Esophagus muscularis mucosa (tissue), 3 donors: Measurements from ENCODE around the gene ZNF770.

Source experiments
- POLR2A ChIP-seq: fragments of 450-650 bp; IDR thresholded peaks from one replicate; pipeline ENCODE4 v1.6.1; 2017; ENCODE audit warnings: antibody characterized with exemption, moderate library complexity, mild to moderate bottlenecking, low read depth
- POLR2AphosphoS5 ChIP-seq, 2 donors: sonication (generic); formaldehyde crosslinking; IDR thresholded peaks; one replicate each; pipeline ENCODE4 v1.6.1; 2017; ENCODE audit warnings: antibody characterized with exemption in 2 of 2
- TF ChIP-seq, protein P1 (sequence below), 3 experiments: fragments of 200-600 bp in 2 of 3; fragments of 450-650 bp in 1 of 3; sonication (generic) in 2 of 3; IDR thresholded peaks; one replicate each; pipeline ENCODE4 v1.5.1; 2017 to 2019; ENCODE audit warnings: antibody characterized with exemption in 3 of 3, mild to moderate bottlenecking in 2 of 3, moderate library complexity in 1 of 3

DNA sequence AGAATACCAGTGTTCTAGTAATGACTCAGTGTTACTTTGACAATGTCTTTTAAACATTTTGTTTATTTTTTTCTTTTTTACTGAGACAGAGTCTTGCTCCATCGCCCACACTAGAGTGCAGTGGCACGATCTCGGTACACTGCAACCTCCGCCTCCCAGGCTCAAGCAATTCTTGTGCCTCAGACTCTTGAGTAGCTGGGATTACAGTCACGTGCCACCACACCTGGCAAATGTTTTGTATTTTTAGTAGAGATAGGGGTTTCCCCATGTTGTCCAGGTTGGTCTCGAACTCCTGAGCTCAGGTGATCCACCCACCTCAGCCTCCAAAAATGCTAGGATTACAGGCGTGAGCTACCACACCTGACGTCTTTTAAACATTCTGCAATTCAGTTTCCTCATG lies 34.2 kb downstream of the ZNF770 start:
- TF ChIP-seq, protein P1, sequence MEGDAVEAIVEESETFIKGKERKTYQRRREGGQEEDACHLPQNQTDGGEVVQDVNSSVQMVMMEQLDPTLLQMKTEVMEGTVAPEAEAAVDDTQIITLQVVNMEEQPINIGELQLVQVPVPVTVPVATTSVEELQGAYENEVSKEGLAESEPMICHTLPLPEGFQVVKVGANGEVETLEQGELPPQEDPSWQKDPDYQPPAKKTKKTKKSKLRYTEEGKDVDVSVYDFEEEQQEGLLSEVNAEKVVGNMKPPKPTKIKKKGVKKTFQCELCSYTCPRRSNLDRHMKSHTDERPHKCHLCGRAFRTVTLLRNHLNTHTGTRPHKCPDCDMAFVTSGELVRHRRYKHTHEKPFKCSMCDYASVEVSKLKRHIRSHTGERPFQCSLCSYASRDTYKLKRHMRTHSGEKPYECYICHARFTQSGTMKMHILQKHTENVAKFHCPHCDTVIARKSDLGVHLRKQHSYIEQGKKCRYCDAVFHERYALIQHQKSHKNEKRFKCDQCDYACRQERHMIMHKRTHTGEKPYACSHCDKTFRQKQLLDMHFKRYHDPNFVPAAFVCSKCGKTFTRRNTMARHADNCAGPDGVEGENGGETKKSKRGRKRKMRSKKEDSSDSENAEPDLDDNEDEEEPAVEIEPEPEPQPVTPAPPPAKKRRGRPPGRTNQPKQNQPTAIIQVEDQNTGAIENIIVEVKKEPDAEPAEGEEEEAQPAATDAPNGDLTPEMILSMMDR (IDR thresholded peaks at IDR 0.05): no peak
- no peak for TF ChIP-seq POLR2A
- no peak for TF ChIP-seq POLR2AphosphoS5 (IDR thresholded peaks at IDR 0.05)
